CD4-positive, CD25-positive, alpha-beta regulatory T cell (primary cell): ENCODE measurements around the gene FTH1. TPM values are rescaled to one million over a fixed set of nuclear protein-coding genes. Genes with fewer than 3 reads are reported as not detected.

Source experiments
- ATAC-seq, 2 donors: fragments of 150-1000 bp; cut with Tn5 transposase; one replicate each; pipeline ENCODE4 v1.10.0; 2021; ENCODE audit warnings: low read depth in 2 of 2, moderate number of reproducible peaks in 2 of 2, moderate library complexity in 1 of 2
- DNase-seq, 3 donors: peaks; one replicate each; pipeline versions ENCODE4 v3.0.0 to v3.0.0-alpha.2; 2012 to 2022; ENCODE audit warnings: mixed read lengths in 1 of 3
- H3K27ac ChIP-seq: one replicate; pipeline ENCODE4 v1.7.0; 2013; ENCODE audit warnings: mild to moderate bottlenecking, low read length; ENCODE audit not compliant: insufficient read depth, poor library complexity, severe bottlenecking
- H3K27me3 ChIP-seq: one replicate; pipeline ENCODE4 v1.7.0; 2013; ENCODE audit warnings: low read length; ENCODE audit not compliant: control insufficient read depth, insufficient read depth
- H3K36me3 ChIP-seq: one replicate; pipeline ENCODE4 v1.7.0; 2013; ENCODE audit warnings: mild to moderate bottlenecking, low read length, moderate library complexity; ENCODE audit not compliant: control insufficient read depth, insufficient read depth
- H3K4me1 ChIP-seq: 2 replicates; pipeline ENCODE4 v1.7.0; 2013; ENCODE audit warnings: mild to moderate bottlenecking, low read length; ENCODE audit not compliant: insufficient read depth, control insufficient read depth, poor library complexity, severe bottlenecking
- H3K4me3 ChIP-seq: one replicate; pipeline ENCODE4 v1.7.0; 2013; ENCODE audit warnings: low read depth, mild to moderate bottlenecking, low read length, moderate library complexity
- H3K9me3 ChIP-seq, 2 experiments: 1 replicate in 1 of 2; 2 replicates in 1 of 2; pipeline ENCODE4 v1.7.0; 2013; ENCODE audit warnings: low read length in 2 of 2, mild to moderate bottlenecking in 1 of 2, moderate library complexity in 1 of 2; ENCODE audit not compliant: control insufficient read depth in 2 of 2
- H3K27ac Mint-ChIP-seq, 3 donors: one replicate each; pipeline ENCODE4 v1.8.0; 2020 to 2022; ENCODE audit warnings: mild to moderate bottlenecking in 3 of 3, mixed read lengths in 3 of 3, moderate library complexity in 2 of 3
- H3K27me3 Mint-ChIP-seq: one replicate; pipeline ENCODE4 v1.8.0; 2022; ENCODE audit warnings: mild to moderate bottlenecking, mixed read lengths
- H3K36me3 Mint-ChIP-seq: one replicate; pipeline ENCODE4 v1.8.0; 2020; ENCODE audit warnings: mixed read lengths
- H3K4me1 Mint-ChIP-seq, 4 donors: one replicate each; pipeline ENCODE4 v1.8.0; 2020 to 2022; ENCODE audit warnings: mixed read lengths in 4 of 4, mild to moderate bottlenecking in 1 of 4
- H3K4me3 Mint-ChIP-seq, 4 donors: one replicate each; pipeline ENCODE4 v1.8.0; 2020 to 2022; ENCODE audit warnings: mild to moderate bottlenecking in 4 of 4, mixed read lengths in 4 of 4, moderate library complexity in 3 of 4
- H3K9me3 Mint-ChIP-seq, 7 donors: one replicate each; pipeline ENCODE4 v1.8.0; 2020 to 2022; ENCODE audit warnings: mixed read lengths in 7 of 7, mild to moderate bottlenecking in 3 of 7, moderate library complexity in 2 of 7
- polyA plus RNA-seq, 4 donors: library from polyadenylated mRNA; unstranded; fragments of 300-500 nt; fragmentation: Illumina TruSeq; gene quantifications; one replicate each; pipeline ENCODE4 v1.2.3, GENCODE V29; 2021
- total RNA-seq: library from RNA; stranded (reverse); gene quantifications from one replicate; pipeline ENCODE4 v1.2.3, GENCODE V29; 2022

Gene FTH1
- total and polyA plus RNA-seq, 5 donors from 2014 or later, result 2,525 to 3,518 (median 3,282) TPM

DNA sequence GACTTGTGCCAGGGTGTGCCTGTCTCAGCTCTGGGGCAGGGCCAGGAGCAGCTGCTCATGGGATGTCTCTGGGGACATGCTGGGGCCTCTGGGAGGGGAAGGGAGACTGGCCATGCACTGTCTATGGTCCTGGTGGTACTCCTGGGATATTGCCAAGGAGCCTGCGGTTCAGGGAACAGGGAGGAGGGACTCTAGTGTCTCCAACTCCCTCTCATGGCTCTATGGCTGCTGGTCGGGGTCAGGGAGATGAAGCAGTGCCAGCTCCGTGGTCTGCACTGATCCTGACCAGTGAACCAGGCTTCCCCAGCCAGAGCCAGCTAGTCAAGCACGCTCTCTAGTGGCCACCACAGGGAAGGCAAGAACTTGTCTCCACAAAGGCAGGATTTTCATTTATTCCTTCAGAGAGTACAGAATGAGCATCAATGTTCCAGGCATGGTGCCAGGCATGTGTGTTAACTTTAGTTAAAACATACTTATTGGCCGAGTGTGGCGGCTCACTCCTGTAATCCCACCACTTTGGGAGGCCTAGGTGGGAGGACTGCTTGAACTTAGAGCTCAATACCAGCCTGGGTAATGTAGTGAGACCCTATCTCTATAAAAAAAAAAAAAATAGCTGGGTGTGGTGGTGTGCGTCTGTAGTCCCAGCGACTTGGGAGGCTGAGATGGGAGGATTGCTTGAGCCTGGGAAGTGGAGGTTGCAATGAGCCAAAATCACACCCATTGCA, 19.8 kb downstream of the FTH1 start:
- H3K27me3 Mint-ChIP-seq, result peaks cover 23% of the 10 kb centered on the region
- no peak overlapping the region for H3K27ac ChIP-seq
- peak; percentile 59 to 69 for ATAC-seq
- no peaks in the 10 kb centered on the region for H3K36me3 Mint-ChIP-seq
- no peaks in the 10 kb centered on the region for H3K27me3 ChIP-seq
- no peaks in the 10 kb centered on the region for H3K4me1 ChIP-seq
- DNase-seq, result peak; percentile 30 to 60 (median 49)
- no peaks in the 10 kb centered on the region for H3K36me3 ChIP-seq
- no peak overlapping the region for H3K4me3 Mint-ChIP-seq
- H3K9me3 Mint-ChIP-seq, result no peaks in the 10 kb centered on the region
- H3K27ac Mint-ChIP-seq, result peak overlapping the region in 2 of 3 donors; percentile 46 to 52
- no peak overlapping the region for H3K4me3 ChIP-seq
- no peaks in the 10 kb centered on the region for H3K9me3 ChIP-seq
- H3K4me1 Mint-ChIP-seq, result peaks cover 0 to 2% (median 0%) of the 10 kb centered on the region in 4 donors

DNA sequence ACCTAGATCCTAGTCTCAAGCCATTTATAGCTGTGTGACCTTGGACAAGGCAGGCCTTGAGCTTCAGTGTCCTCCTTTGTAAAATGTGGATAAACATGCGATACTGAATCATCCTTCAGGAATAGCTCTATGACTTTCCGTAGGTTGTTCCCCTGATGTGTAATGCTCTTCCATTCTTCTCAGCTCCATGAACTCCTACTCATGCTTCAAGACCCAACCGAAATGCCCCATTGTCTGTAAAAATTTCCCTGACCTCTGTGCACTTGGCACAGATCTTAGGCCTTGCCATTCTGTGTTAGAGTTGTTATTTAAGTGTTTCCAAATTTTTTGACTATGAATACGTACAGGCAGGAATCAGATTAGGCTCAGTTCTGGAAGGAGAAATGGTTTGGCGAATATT, 20.5 kb downstream of the FTH1 start:
- Histone ChIP-seq H3K4me3 (no peak overlapping the region), H3K27me3 (no peaks in the 10 kb centered on the region), H3K4me1 (no peaks in the 10 kb centered on the region), H3K9me3 (no peaks in the 10 kb centered on the region), H3K27ac (no peak overlapping the region), H3K36me3 (no peaks in the 10 kb centered on the region)
- Mint-ChIP-seq H3K4me3 (no peak overlapping the region), H3K36me3 (no peaks in the 10 kb centered on the region), H3K27ac (no peak overlapping the region), H3K9me3 (no peaks in the 10 kb centered on the region), H3K4me1 (peaks cover 0 to 2% (median 0%) of the 10 kb centered on the region in 4 donors), H3K27me3 (peaks cover 23% of the 10 kb centered on the region)
- ATAC-seq, result no peak
- DNase-seq, result no peak

DNA sequence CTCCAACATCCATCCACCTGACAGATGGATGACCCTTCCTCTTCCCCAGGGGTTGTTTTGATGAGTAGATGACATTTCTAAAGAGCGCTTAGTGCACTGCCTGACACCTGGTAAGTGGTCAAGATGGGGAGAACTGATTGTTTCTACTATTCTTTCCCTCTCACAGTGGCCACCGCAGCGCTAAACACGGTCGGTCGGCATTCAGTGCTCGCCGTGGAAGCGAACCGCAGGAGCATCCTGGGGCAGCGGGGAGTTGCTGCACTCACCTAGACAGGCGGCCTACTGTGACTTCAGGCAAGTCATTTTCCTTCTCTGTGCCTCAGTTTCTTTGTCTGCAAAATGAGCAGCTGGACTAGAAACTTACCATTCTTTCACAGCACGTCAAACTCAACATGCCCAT, 22.2 kb downstream of the FTH1 start:
- H3K9me3 Mint-ChIP-seq, result no peaks in the 10 kb centered on the region
- no peak overlapping the region for H3K27ac Mint-ChIP-seq
- ATAC-seq (no peak), DNase-seq (no peak)
- no peaks in the 10 kb centered on the region for H3K36me3 Mint-ChIP-seq
- peaks cover 0 to 2% (median 0%) of the 10 kb centered on the region in 4 donors for H3K4me1 Mint-ChIP-seq
- H3K9me3 ChIP-seq, result no peaks in the 10 kb centered on the region
- H3K27me3 ChIP-seq, result no peaks in the 10 kb centered on the region
- no peaks in the 10 kb centered on the region for H3K36me3 ChIP-seq
- H3K27me3 Mint-ChIP-seq, result peaks cover 21% of the 10 kb centered on the region
- no peaks in the 10 kb centered on the region for H3K4me1 ChIP-seq
- no peak overlapping the region for H3K4me3 Mint-ChIP-seq
- H3K27ac ChIP-seq, result no peak overlapping the region
- no peak overlapping the region for H3K4me3 ChIP-seq

DNA sequence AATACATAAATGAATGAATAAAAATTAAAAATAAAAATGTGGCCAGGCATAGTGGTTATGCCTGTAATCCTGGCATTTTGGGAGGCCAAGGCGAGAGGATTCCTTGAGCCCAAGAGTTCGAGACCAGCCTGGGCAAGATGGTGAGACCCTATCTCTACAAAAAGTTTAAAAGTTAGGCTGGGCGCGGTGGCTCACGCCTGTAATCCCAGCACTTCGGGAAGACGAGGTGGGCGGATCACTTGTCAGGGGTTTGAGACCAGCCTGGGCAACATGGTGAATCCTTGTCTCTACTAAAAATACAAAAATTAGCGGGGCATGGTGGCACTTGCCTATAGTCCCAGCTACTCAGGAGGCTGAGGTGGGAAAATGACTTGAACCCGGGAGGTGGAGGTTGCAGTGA, 27.0 kb downstream of the FTH1 start:
- H3K9me3 Mint-ChIP-seq, result peaks cover 0 to 15% (median 5%) of the 10 kb centered on the region in 7 donors
- DNase-seq (no peak), ATAC-seq (no peak)
- Histone ChIP-seq H3K27ac (no peak overlapping the region), H3K36me3 (no peaks in the 10 kb centered on the region), H3K27me3 (peaks cover 10% of the 10 kb centered on the region), H3K4me1 (no peaks in the 10 kb centered on the region), H3K9me3 (peaks cover 5 to 12% of the 10 kb centered on the region in 2 experiments), H3K4me3 (no peak overlapping the region)
- no peak overlapping the region for H3K4me3 Mint-ChIP-seq
- peaks cover 36% of the 10 kb centered on the region for H3K27me3 Mint-ChIP-seq
- peaks cover 4% of the 10 kb centered on the region for H3K36me3 Mint-ChIP-seq
- H3K4me1 Mint-ChIP-seq, result peaks cover 0 to 2% (median 0%) of the 10 kb centered on the region in 4 donors
- H3K27ac Mint-ChIP-seq, result no peak overlapping the region

DNA sequence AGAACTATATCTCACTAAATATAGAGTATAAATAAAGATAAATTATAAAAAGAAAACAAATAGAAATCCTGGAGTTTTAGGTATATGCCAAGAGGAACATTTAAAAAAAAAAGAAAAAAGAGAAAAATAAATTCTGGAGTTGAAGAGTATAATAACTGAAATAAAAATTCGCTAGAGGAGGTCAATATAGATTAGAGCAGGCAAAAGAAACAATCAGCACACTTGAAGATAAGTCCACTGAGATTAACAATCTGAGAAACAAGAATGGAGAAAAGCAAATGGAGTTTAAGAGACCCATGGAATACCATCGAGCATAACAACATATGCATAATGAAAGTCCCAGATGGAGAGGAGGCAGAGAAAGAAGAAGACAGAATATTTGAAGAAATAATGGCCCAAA, 31.6 kb downstream of the FTH1 start:
- Histone ChIP-seq H3K27ac (no peak overlapping the region), H3K36me3 (no peaks in the 10 kb centered on the region), H3K4me3 (no peak overlapping the region), H3K9me3 (peaks cover 8 to 12% of the 10 kb centered on the region in 2 experiments), H3K27me3 (peaks cover 20% of the 10 kb centered on the region), H3K4me1 (no peaks in the 10 kb centered on the region)
- DNase-seq, result no peak
- Mint-ChIP-seq H3K4me1 (no peaks in the 10 kb centered on the region), H3K9me3 (peaks cover 0 to 21% (median 13%) of the 10 kb centered on the region in 7 donors), H3K27ac (no peak overlapping the region), H3K36me3 (peaks cover 4% of the 10 kb centered on the region), H3K4me3 (no peak overlapping the region), H3K27me3 (peaks cover 38% of the 10 kb centered on the region)
- no peak for ATAC-seq

DNA sequence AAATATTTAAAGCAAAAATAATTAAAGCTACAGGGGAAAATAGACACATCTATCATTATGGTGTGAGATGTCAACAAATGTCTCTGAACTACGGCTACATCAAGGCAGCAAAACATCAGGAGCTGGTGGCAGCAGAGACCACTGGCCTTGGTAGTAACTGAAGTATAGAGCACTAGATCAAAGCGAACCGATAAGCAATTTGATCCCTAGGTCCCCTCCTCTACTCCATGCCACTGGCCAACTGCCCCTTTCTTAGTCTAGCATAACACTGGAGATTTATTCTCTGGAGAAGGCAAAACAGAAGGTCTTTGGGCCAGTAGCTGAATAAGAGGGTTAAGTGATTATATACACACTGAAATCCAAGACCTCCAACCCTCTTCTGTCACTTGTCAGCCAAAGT, 36.5 kb downstream of the FTH1 start:
- no peak for DNase-seq
- peaks cover 2% of the 10 kb centered on the region for H3K36me3 Mint-ChIP-seq
- H3K9me3 Mint-ChIP-seq, result peaks cover 0 to 10% (median 5%) of the 10 kb centered on the region in 7 donors

DNA sequence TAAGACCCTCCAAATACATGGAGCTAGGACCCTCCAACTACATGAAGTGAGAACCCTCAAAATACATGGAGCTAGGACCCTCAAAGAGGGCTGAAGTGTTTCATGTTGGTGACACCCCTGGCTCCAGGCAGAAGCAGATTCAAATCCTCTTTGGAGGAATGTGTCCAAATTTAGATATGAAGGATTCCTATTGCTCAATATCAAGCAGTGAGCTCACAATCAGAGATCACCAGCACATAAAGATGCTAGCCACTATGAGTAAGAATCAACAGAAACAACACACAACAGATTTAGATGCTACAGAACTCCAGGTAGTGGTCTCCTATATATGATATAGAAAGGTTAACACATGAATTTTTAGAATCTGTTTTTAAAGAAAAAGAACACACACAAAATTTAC, 38.8 kb downstream of the FTH1 start:
- ATAC-seq, result no peak
- H3K4me3 Mint-ChIP-seq, result no peak overlapping the region
- H3K27ac Mint-ChIP-seq, result no peak overlapping the region

More for the DNA sequence above, 36.5 kb downstream of the FTH1 start:
- Mint-ChIP-seq H3K4me3 (no peak overlapping the region), H3K27ac (no peak overlapping the region), H3K27me3 (peaks cover 23% of the 10 kb centered on the region), H3K4me1 (no peaks in the 10 kb centered on the region)
- no peak overlapping the region for H3K27ac ChIP-seq
- peaks cover 1 to 4% of the 10 kb centered on the region in 2 experiments for H3K9me3 ChIP-seq
- H3K4me3 ChIP-seq, result no peak overlapping the region
- H3K4me1 ChIP-seq, result no peaks in the 10 kb centered on the region
- H3K27me3 ChIP-seq, result peaks cover 13% of the 10 kb centered on the region
- no peaks in the 10 kb centered on the region for H3K36me3 ChIP-seq
- no peak for ATAC-seq

DNA sequence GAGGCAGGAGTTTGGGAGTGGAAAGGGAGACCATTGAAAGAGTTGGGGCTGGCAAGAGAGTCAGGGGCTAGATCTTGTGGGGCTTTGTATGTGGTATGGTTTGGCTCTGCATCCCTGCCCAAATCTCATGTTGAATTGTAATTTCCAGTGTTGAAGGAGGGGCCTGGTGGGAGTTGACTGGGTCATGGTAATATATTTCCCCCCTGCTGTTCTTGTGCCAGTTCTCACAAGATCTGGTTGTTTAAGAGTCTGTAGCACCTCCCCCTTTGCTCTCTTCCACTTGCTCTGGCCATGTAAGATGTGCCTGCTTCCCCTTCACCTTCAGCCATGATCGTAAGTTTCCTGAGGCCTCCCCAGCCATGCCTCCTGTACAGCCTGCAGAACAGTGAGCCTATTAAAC, 39.9 kb downstream of the FTH1 start:
- H3K27ac Mint-ChIP-seq, result no peak overlapping the region
- H3K4me1 ChIP-seq, result no peaks in the 10 kb centered on the region
- peaks cover 0 to 3% (median 0%) of the 10 kb centered on the region in 7 donors for H3K9me3 Mint-ChIP-seq
- H3K27me3 ChIP-seq, result peaks cover 7% of the 10 kb centered on the region
- H3K27ac ChIP-seq, result no peak overlapping the region
- no peaks in the 10 kb centered on the region for H3K4me1 Mint-ChIP-seq
- no peak for DNase-seq
- no peak for ATAC-seq
- H3K36me3 ChIP-seq, result no peaks in the 10 kb centered on the region
- H3K9me3 ChIP-seq, result no peaks in the 10 kb centered on the region
- H3K4me3 Mint-ChIP-seq, result no peak overlapping the region
- peaks cover 24% of the 10 kb centered on the region for H3K27me3 Mint-ChIP-seq
- H3K4me3 ChIP-seq, result no peak overlapping the region
- H3K36me3 Mint-ChIP-seq, result no peaks in the 10 kb centered on the region

More for the DNA sequence above, 38.8 kb downstream of the FTH1 start:
- Histone ChIP-seq H3K27ac (no peak overlapping the region), H3K9me3 (peaks cover 0 to 3% of the 10 kb centered on the region in 2 experiments), H3K27me3 (peaks cover 7% of the 10 kb centered on the region), H3K36me3 (no peaks in the 10 kb centered on the region), H3K4me3 (no peak overlapping the region), H3K4me1 (no peaks in the 10 kb centered on the region)
- H3K27me3 Mint-ChIP-seq, result peaks cover 16% of the 10 kb centered on the region
- no peaks in the 10 kb centered on the region for H3K4me1 Mint-ChIP-seq
- no peaks in the 10 kb centered on the region for H3K36me3 Mint-ChIP-seq
- no peak for DNase-seq
- peaks cover 0 to 5% (median 2%) of the 10 kb centered on the region in 7 donors for H3K9me3 Mint-ChIP-seq
